Muscle layer of colon (tissue), 2 donors: ENCODE results near the gene RINT1.

ENCODE experiments used
- H3K27ac ChIP-seq: one replicate; pipeline ENCODE4 v1.7.0; 2013; ENCODE audit warnings: low read depth, mild to moderate bottlenecking, low read length, moderate library complexity
- H3K27me3 ChIP-seq, 2 donors: one replicate each; pipeline ENCODE4 v1.7.0; 2013; ENCODE audit warnings: low read length in 2 of 2, mild to moderate bottlenecking in 2 of 2; ENCODE audit not compliant: insufficient read depth in 2 of 2, control insufficient read depth in 1 of 2
- H3K36me3 ChIP-seq: one replicate; pipeline ENCODE4 v1.7.0; 2013; ENCODE audit warnings: mild to moderate bottlenecking, low read length; ENCODE audit not compliant: insufficient read depth
- H3K4me1 ChIP-seq: one replicate; pipeline ENCODE4 v1.7.0; 2013; ENCODE audit warnings: mild to moderate bottlenecking, low read length; ENCODE audit not compliant: insufficient read depth
- H3K4me3 ChIP-seq, 2 donors: one replicate each; pipeline ENCODE4 v1.7.0; 2013; ENCODE audit warnings: low read length in 2 of 2, low read depth in 1 of 2, mild to moderate bottlenecking in 1 of 2, moderate library complexity in 1 of 2
- H3K9ac ChIP-seq: one replicate; pipeline ENCODE4 v1.7.0; 2013; ENCODE audit warnings: low read length
- H3K9me3 ChIP-seq: one replicate; pipeline ENCODE4 v1.7.0; 2013; ENCODE audit warnings: mild to moderate bottlenecking, low read length
- donor health status: abdominal sarcoma.
- donor health status: Adenocarcinoma of cecum.

Gene RINT1

GRCh38 chr7:105602325-105603305, 70.6 kb downstream of the RINT1 start:
- Histone ChIP-seq H3K4me1 (no peaks in the 10 kb centered on the region), H3K9ac (no peak overlapping the region), H3K27me3 (no peaks in the 10 kb centered on the region), H3K36me3 (no peaks in the 10 kb centered on the region), H3K27ac (no peak overlapping the region), H3K9me3 (no peaks in the 10 kb centered on the region), H3K4me3 (no peak overlapping the region)

- Histone ChIP-seq H3K36me3 (peaks cover 16% of the 10 kb centered on the region), H3K27ac (no peak overlapping the region), H3K9me3 (no peaks in the 10 kb centered on the region)
Observed at GRCh38 chr7:105610165-105610930, 78.3 kb downstream of the RINT1 start.

GRCh38 chr7:105611856-105612775, 80.1 kb downstream of the RINT1 start:
- Histone ChIP-seq H3K9ac (no peak overlapping the region), H3K9me3 (no peaks in the 10 kb centered on the region), H3K27ac (no peak overlapping the region), H3K36me3 (peaks cover 23% of the 10 kb centered on the region), H3K27me3 (no peaks in the 10 kb centered on the region), H3K4me3 (no peak overlapping the region), H3K4me1 (no peaks in the 10 kb centered on the region)

More at GRCh38 chr7:105610165-105610930, 78.3 kb downstream of the RINT1 start:
- no peaks in the 10 kb centered on the region for H3K27me3 ChIP-seq
- H3K4me3 ChIP-seq = no peak overlapping the region
- no peaks in the 10 kb centered on the region for H3K4me1 ChIP-seq
- H3K9ac ChIP-seq = no peak overlapping the region

GRCh38 chr7:105612806-105613205, 80.8 kb downstream of the RINT1 start:
- Histone ChIP-seq H3K4me3 (no peak overlapping the region), H3K27ac (no peak overlapping the region), H3K36me3 (peaks cover 29% of the 10 kb centered on the region), H3K9me3 (no peaks in the 10 kb centered on the region), H3K4me1 (no peaks in the 10 kb centered on the region), H3K27me3 (no peaks in the 10 kb centered on the region), H3K9ac (no peak overlapping the region)

GRCh38 chr7:105613611-105614330, 81.8 kb downstream of the RINT1 start:
- Histone ChIP-seq H3K27me3 (no peaks in the 10 kb centered on the region), H3K4me3 (no peak overlapping the region), H3K9ac (no peak overlapping the region), H3K36me3 (peaks cover 34% of the 10 kb centered on the region), H3K27ac (no peak overlapping the region), H3K4me1 (no peaks in the 10 kb centered on the region), H3K9me3 (no peaks in the 10 kb centered on the region)

- peaks cover 34% of the 10 kb centered on the region for H3K36me3 ChIP-seq
- H3K27ac ChIP-seq = no peak overlapping the region
- no peaks in the 10 kb centered on the region for H3K4me1 ChIP-seq
- no peak overlapping the region for H3K9ac ChIP-seq
- H3K27me3 ChIP-seq = no peaks in the 10 kb centered on the region
- no peaks in the 10 kb centered on the region for H3K9me3 ChIP-seq
- no peak overlapping the region for H3K4me3 ChIP-seq
Observed at GRCh38 chr7:105614341-105614840, 82.4 kb downstream of the RINT1 start.
